ENCODE data around the gene VWDE. TPM values are rescaled to one million over a fixed set of nuclear protein-coding genes. Genes with fewer than 3 reads are reported as not detected.

Gene VWDE
- total and polyA plus RNA-seq, 2 donors (not counting 3 experiments of a cell fraction or from before 2014, with no cell fraction given), result 0.11 to 0.17 TPM

- Histone ChIP-seq H3K9ac (replicated peaks; ENCODE audit: extremely low read depth, insufficient read depth, low read length) (no peak overlapping the region), H4K20me1 (replicated peaks; ENCODE audit: control insufficient read depth, extremely low read depth, insufficient read depth, low read length) (no peaks in the 10 kb centered on the region), H3K9me3 (replicated peaks; ENCODE audit: control insufficient read depth, insufficient read depth, low read length) (no peaks in the 10 kb centered on the region), H3K27ac (ENCODE audit: insufficient read depth, low read depth, low read length) (no peak overlapping the region), H3K79me2 (ENCODE audit: control insufficient read depth, insufficient read depth, low read length) (no peaks in the 10 kb centered on the region), H3K27me3 (ENCODE audit: control insufficient read depth in 2 of 2, insufficient read depth in 2 of 2, low read length in 2 of 2) (peaks cover 4% of the 10 kb centered on the region in 2 experiments), H3K4me1 (ENCODE audit: control insufficient read depth, extremely low read depth, insufficient read depth, low read length) (no peaks in the 10 kb centered on the region), H3K9me1 (replicated peaks; ENCODE audit: control insufficient read depth, extremely low read depth, insufficient read depth, low read length) (no peaks in the 10 kb centered on the region), H3K4me2 (ENCODE audit: insufficient read depth, low read length) (no peak overlapping the region), H3K4me3 (replicated peaks in 1 of 3; ENCODE audit: insufficient read depth in 1 of 3, low read depth in 1 of 3, low read length in 3 of 3) (no peak overlapping the region), H2AFZ (ENCODE audit: low read depth, low read length) (no peak overlapping the region), H3K36me3 (ENCODE audit: control insufficient read depth in 2 of 2, extremely low read depth in 1 of 2, insufficient read depth in 2 of 2, low read length in 2 of 2) (no peaks in the 10 kb centered on the region)
- ChIA-PET CTCF (interaction anchor here (0.8 to 2.2 kb wide), 18 partner anchors 9 to 916 kb away, joined by 3 to 15 read pairs (median 4); partner anchors contain the start of genes THSD7A and TMEM106B), POLR2A (no interaction called here)
- TF ChIP-seq POLR2A (IDR thresholded peaks at IDR 0.05; ENCODE audit: low read depth, low read length), result no peak
- no peak for TF ChIP-seq POLR2AphosphoS5 (IDR thresholded peaks at IDR 0.05; ENCODE audit: insufficient read depth, low read depth, low read length)
- TF ChIP-seq EZH2 (IDR thresholded peaks at IDR 0.05; ENCODE audit: borderline replicate concordance, low read depth, low read length, severe bottlenecking), result no peak
- no peak for TF ChIP-seq MAX (IDR thresholded peaks at IDR 0.05; ENCODE audit: insufficient read depth, insufficient read length)
- peak; percentile 47 to 49 for TF ChIP-seq CTCF (IDR thresholded peaks at IDR 0.05; ENCODE audit: extremely low read depth in 1 of 2, insufficient read depth in 1 of 2, low read depth in 1 of 2, low read length in 2 of 2)
- no peak for TF ChIP-seq MYC (IDR thresholded peaks at IDR 0.05; ENCODE audit: low read depth, low read length)
- BruUV-seq (replicated peaks), result no TSS peak
- intact Hi-C loops (cut with micrococcal nuclease) (loop anchor here (1.0 kb wide), 2 partner anchors 225 to 865 kb away; no protein-coding TSS in a partner anchor), dilution Hi-C loops (cut with MboI; ENCODE audit: extremely low pct_ligation_motif_present, low sequenced_read_pairs) (no loop called here)
- DNase-seq (ENCODE audit: low read depth, low spot score), result peak; percentile 13
- FAIRE-seq, result peak; percentile 35
Measured at GRCh38 chr7:12291870-12292269, 111.8 kb downstream of the VWDE start.
